HG02870 (cell line): ENCODE data around the gene DHRS7.
"Not testable (repeated sequence)": the region's sequence is repeated elsewhere in the genome, so short reads cannot be mapped to it uniquely, and the experiment has no call there.

Experiments used
- ATAC-seq: cut with Tn5 transposase; IDR thresholded peaks from one replicate; pipeline ENCODE4 v1.9.1; 2021; ENCODE audit warnings: mild to moderate bottlenecking, moderate library complexity; ENCODE audit not compliant: unreplicated experiment

Gene DHRS7

DNA sequence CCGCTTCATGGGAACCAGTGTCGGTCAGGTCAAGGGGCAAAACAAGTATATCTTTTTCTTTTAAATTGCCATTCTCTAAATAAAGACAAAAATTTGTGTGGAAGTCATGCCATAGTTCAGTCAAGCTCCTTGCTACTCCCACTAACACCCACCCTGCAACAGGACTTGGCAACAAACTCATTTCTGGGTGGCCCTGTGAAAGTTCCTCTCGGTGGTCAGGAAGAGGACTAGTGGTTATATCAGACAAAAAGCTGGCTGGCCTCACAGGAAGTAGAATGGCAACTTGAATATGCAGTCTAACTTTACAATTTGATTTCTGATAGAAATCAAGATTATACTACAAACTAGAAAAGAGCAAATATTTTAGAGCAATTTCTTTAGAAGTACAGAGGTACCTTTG, 11.2 kb downstream of the DHRS7 start:
- ATAC-seq = no peak

DNA sequence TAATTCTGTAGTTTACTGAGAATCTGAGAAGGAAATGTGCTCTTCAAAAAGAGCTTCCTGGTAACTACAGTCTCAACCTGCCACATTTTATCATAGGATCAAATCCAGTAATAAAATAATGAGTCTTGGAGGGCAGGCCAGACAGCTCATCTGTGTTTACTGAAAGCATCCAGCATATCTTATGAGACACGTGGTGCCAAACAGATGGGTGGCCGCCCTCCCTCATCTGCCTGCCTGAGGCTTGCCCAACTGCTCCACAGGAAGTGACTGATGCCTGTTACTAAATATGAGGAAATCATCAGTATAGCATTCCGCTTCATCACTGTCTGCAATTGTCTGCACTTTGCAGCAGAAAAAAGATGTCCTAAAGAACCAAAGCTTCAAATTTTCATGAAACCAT, 13.5 kb downstream of the DHRS7 start:
- ATAC-seq = no peak

DNA sequence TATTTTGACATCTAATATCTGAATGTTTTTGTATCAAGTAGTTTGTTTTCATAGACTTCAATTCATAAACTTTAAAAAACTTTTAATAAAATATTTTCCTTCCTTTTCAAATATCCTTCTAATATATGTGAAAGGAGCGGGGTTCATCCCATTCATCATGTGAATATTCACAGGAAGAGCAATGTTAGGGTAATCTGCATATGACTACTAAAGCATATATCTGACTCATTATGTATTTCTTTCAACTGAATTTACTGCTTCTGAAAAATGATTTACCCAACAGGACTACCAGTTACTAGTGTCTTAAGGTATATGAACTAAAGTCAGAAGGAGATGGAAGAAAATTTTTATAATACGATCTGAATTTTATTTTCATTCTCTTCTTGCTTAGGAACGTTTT, 30.5 kb downstream of the DHRS7 start:
- ATAC-seq = no peak

DNA sequence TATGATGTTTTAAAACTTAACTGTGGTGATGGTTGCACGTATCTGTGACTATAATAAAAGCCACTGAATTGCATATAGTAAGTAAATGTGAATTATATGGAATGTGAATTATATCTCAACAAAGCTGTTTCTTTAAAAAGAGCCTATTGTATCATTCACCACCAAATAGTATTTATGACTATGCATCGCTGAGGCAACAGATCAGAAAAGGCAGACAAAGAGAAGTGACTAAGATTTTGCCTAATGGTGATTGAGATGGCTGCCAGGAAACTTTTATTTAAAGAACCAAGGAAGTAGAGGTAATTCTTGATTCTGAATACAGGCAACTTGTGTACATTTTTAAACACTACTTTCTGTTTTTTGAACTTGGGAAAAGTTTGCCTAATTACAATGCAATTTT, 31.7 kb downstream of the DHRS7 start:
- no peak for ATAC-seq

DNA sequence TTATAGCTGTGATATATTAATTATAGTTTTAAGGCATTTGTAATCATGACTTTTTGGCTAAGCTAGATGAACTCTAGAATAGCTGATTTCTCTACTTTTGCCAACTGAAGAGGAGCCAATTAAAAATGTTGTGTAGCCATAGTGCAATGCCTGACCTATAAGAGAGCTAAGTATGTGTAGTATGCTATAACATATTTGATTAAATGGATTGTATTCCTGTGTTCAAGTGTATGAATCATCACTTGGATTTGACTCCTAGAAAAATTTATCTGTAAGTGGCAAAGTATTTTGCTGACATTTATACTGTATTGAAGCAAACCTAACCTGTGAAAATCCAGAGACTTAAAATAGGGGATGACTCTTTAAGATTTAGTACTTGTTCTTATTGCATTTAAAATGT, 39.3 kb downstream of the DHRS7 start:
- ATAC-seq = no peak

DNA sequence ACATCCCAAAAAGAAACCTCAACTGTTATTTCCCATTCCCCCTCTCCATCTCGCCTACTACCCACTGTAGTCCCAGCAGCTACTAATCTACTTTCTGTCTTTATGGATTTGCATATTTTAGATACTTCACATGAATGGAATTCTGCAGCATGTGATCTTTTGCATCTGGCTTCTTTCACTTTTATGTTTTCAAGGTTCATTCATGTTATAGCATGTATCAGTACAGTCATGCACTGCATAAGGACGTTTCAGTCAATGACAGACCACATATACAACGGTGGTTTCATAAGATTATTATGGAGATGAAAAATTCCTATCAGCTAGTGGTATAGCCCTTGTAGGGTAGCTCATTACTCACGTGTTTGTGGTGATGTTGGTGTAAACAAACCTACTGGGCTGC, 49.0 kb downstream of the DHRS7 start:
- ATAC-seq = no peak

DNA sequence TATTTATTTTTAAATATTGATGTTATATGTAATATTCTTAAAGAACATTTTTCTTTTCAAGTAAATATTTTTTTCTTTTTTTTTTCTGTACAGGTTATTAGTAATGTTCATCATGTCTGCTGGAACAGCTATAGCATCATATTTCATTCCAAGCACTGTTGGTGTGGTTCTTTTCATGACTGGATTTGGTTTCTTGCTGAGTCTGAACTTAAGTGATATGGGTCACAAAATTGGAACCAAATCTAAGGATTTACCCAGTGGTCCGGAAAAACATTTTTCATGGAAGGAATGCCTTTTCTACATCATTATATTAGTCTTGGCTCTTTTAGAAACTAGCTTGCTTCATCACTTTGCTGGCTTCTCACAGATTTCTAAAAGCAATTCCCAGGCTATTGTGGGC, 50.3 kb downstream of the DHRS7 start:
- no peak for ATAC-seq

DNA sequence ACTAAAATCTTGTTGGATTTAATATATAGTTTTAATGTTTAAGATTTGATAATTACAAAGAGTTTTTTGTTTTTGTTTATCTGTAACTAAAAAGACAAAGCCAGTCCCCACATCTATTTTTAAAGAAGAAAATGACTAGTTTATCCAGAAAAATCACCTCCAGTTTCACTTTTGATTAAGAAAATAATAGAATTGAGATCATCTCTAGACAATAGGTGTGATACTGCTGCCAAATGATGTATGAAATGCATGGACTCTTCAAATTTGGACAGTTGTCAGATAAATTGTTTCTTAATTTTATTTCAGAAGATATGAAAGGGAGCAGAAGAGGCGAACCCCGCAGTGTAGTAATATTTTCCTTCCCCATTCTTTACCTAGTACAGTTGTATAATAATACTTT, 53.5 kb downstream of the DHRS7 start:
- ATAC-seq = no peak

DNA sequence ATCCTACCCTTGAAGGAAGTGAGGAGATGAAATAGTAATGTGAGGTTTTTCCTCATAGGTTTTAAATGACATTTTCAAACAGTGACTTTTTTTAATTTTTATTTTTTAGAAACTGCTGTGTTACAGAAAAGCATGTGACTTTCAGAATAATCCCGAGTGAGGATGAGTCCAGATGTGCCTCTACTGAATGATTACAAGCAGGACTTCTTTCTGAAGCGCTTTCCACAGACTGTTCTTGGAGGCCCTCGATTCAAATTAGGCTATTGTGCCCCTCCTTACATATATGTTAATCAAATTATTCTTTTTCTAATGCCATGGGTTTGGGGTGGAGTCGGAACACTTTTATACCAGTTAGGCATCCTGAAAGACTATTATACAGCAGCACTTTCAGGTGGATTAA, 57.7 kb downstream of the DHRS7 start:
- ATAC-seq = no peak

DNA sequence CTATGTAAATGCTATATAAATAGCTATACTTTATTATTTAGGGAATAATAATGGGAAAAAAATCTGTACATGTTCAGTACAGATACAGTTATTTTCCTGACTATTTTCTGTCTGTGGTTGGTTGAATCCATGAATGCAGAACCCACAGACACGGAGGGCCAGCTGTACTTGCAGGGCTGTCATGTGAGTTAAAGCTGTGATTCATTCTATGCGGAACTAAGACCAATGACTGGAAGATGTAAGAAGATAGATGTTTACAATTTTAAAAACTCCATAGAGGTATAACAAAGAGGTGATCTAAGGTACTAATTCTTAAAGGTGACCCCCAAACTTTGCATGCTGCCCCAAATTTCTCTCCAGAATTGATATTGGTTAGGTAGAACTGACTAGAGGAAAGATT, 58.9 kb downstream of the DHRS7 start:
- ATAC-seq = no peak

DNA sequence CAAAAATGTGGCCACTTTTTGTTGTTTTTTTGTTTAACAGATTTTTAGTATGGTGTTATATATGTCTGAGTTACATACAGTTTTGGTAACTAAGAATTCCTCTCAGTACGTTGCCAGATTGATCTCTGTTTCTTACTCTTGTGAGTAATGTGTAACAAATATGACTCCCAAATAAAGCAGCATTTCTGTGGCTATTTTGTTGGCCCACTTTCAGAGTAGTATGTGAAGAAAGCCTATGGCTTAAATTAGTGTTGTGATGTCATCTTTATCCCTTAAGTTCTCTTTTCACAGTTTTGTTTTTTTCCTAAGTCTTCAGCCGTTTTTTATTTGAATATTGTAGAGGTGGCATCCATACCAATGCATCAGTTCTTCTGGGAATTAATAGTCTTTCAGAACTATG, 62.8 kb downstream of the DHRS7 start:
- no peak for ATAC-seq

DNA sequence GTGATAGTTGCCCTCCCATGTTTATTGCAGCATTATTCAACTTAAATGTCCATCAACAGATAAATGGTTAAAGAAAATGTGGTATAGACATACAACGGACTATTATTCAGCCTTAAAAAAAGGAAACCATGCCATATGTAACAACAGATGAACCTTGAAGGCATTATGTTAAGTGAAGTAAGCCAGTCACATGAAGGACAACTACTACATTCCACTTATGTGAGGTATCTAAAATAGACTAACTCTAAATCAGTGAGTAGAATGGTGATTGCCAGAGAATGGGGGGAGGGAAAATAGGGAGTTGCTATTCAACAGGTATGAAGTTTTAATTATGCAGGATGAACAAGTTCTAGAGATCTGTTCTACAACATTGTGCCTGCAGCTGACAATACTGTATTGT, 63.4 kb downstream of the DHRS7 start:
- no peak for ATAC-seq

DNA sequence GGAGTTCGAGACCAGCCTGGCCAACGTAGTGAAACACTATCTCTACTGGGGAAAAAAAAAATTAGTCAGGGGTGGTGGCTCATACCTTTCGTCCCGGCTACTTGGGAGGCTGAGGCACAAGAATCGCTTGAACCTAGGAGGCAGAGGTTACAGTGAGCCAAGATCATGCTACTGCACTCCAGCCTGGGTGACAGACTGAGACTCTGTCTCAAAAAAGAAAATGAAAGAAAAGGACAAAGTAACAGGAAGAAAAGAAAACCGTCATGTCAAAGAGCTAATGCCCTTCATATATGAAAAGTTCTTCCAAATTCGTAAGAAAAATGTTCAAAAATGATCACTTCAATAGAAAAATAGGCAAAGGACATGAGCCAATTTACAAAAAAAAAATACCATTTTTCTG, 65.3 kb downstream of the DHRS7 start:
- not testable (repeated sequence) for ATAC-seq

DNA sequence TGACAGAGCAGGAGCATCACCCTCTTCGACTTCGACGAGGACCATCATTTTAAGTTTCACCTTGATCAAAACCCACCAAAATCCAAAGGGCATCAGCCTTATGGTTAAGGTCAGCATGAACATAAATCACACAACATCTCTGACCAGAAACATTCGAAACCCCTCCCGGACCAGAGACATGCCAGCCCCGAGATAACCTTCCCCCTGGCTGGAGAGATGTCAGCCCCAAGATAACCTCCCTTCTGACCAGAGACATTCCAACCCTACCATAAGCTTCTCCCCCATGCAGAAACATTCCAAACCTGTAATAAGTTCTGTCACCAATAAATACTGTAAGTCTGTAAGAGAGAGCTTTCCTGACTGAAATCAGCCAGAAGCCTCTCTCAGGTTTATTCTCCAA, 67.2 kb downstream of the DHRS7 start:
- ATAC-seq = no peak

DNA sequence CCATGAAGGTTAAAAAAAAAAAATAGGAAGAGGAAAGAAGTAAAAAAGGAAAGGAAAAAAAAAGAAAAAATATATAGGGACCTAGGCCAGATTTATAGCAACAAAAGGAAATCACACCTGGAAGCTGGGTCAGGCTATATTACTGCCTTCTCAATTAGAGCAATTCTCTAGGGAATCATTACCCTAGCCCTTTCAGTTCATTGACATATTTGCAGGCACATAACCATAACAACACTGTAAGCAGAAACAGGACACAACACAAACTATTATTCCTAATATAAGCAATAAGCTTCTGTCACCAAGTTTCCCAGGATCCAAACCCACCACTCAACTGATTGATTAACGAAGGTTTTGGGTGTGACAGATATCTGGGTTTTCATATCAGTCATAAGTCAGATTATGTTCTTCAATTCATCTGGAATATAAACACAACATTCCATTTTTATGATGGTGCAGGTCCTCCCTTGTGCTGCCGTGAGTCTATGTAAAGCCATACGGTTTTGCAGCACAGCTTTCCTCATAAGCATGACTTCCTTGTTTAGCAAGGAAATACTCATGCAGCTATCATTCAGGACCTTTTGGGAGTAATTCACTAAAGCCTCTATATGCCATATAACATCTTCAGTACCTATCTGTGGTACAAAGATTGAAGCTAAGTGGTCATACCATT, 69.3 kb downstream of the DHRS7 start:
- no peak for ATAC-seq

DNA sequence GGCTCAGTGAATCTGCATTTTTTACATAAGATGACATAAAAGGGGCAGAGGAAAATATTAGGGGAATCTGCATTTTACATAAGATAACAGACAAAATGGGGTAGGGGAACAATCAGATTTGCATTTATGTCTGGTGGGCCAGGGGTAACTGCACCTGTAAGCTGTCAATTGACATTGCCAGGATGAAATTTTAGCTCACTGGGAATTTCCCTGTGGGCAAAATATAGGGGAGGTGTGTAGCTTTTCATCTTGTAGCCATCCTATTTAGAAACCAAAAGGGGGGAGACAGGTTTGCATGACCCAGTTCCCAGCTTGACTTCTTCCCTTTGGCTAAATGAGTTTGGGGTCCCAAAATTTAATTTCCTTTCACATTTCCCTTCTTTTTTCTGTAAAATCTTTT, 70.0 kb downstream of the DHRS7 start:
- ATAC-seq = no peak

DNA sequence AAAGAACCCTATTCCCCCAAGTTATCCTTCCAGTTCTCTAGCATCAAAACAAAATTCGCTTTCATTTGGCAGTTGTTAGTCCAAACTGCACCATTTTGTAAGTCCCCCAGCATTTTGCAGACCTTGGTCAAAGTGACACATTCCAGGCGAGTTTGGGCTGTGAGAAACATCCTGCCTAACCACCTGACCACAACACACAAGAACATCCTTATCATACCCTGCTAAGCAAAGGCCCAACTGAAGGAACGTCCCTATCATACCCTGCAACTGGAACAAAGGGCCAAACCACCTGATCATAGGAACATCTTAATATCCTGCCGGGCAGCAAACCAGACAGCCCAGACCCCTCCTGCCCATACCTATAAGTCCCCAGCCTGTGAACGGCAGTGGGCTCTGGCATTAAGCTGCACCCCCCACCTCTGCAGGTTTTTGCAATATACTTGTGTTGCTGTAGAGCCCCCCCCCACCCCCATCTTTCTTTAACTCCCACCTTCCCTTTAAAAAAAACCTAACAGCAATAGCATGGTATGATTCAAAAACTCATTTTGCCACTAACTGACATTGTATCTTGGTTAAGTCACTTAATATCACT, 70.8 kb downstream of the DHRS7 start:
- no peak for ATAC-seq
